K562 (cell line): ENCODE measurements around the gene PLXNB2. TPM values are rescaled to one million over a fixed set of nuclear protein-coding genes. Genes with fewer than 3 reads are reported as not detected.
A peak's percentile ranks its signal among the peaks of the same experiment; 100 is the strongest.

ENCODE experiments used
- AFF4 ChIP-seq: sonication (generic); formaldehyde crosslinking; IDR thresholded peaks from 2 replicates; pipeline ENCODE4 v1.8.0; 2023; ENCODE audit warnings: mild to moderate bottlenecking, missing genetic modification reagents
- LCOR ChIP-seq: sonication (generic); formaldehyde crosslinking; IDR thresholded peaks from 2 replicates; pipeline ENCODE4 v1.8.0; 2022; ENCODE audit warnings: mild to moderate bottlenecking, missing genetic modification reagents
- NRF1 ChIP-seq, 2 experiments: fragments of 450-650 bp; IDR thresholded peaks in 1 of 2; conservative IDR thresholded peaks in 1 of 2; 2 replicates each; pipeline ENCODE4 v1.6.1; 2014; ENCODE audit warnings: mild to moderate bottlenecking in 2 of 2
- PRDM10 ChIP-seq: fragments of 450-650 bp; IDR thresholded peaks from 2 replicates; pipeline ENCODE4 v1.6.1; 2018; ENCODE audit not compliant: partially characterized antibody
- RAD21 ChIP-seq, 2 experiments: fragments of 250-450 bp in 1 of 2; fragments of 450-650 bp in 1 of 2; sonication (Bioruptor Pico) in 1 of 2; formaldehyde crosslinking in 1 of 2; IDR thresholded peaks in 1 of 2; conservative IDR thresholded peaks in 1 of 2; 2 replicates each; pipeline versions ENCODE4 v1.4.0 to v1.8.0; 2020 to 2022; ENCODE audit warnings: mild to moderate bottlenecking in 2 of 2, moderate library complexity in 1 of 2
- RBBP5 ChIP-seq: fragments of 200-600 bp; sonication (generic); IDR thresholded peaks from 2 replicates; pipeline ENCODE4 v1.6.1; 2012; ENCODE audit warnings: borderline replicate concordance, mild to moderate bottlenecking, low read length, control low read depth, inconsistent platforms; ENCODE audit not compliant: insufficient read depth, poor library complexity, severe bottlenecking
- RBM22 ChIP-seq: fragments of 200-400 bp; formaldehyde crosslinking; IDR thresholded peaks from 2 replicates; pipeline ENCODE4 v1.6.1; 2018; ENCODE audit warnings: low read length, low read depth; ENCODE audit not compliant: poor library complexity, severe bottlenecking
- TAF1 ChIP-seq: IDR thresholded peaks from 2 replicates; pipeline ENCODE4 v1.6.1; 2011; ENCODE audit warnings: mild to moderate bottlenecking, low read length, moderate library complexity; ENCODE audit not compliant: insufficient read depth, control insufficient read depth, severe bottlenecking; ENCODE audit errors: extremely low read depth
- ZNF184 ChIP-seq: sonication (generic); formaldehyde crosslinking; IDR thresholded peaks from 2 replicates; pipeline ENCODE4 v1.5.0; 2020; ENCODE audit warnings: missing genetic modification reagents
- ZNF655 ChIP-seq: fragments of 250-450 bp; sonication (Bioruptor Pico); IDR thresholded peaks from 2 replicates; pipeline ENCODE4 v1.5.0; 2021
- polyA plus RNA-seq, 8 experiments: library from polyadenylated mRNA; depleted of rRNA in 4 of 8; stranded (reverse) in 5 of 8; unstranded in 3 of 8; fragments of >200 nt; fragmentation: Nextera tagmentation in 2 of 8; fragmentation: Illumina TruSeq in 1 of 8; extraction: Ambion mirVana in 2 of 8; extraction: Trizol in 1 of 8; gene quantifications; 2 replicates each; pipeline versions ENCODE4 v1.2.1 to v1.2.3, GENCODE V29; 2011 to 2014; ENCODE audit warnings: inconsistent platforms in 1 of 8, missing spikeins in 1 of 8
- total RNA-seq, 7 experiments: library from RNA; depleted of rRNA in 6 of 7; stranded (reverse); fragments of >200 nt in 6 of 7; fragmentation: Illumina TruSeq in 2 of 7; extraction: Trizol in 2 of 7; gene quantifications; 2 replicates each; pipeline versions ENCODE4 v1.2.1 to v1.2.3, GENCODE V29; 2011 to 2021; ENCODE audit warnings: low replicate concordance in 1 of 7
- TF ChIP-seq, protein P1 (sequence below): fragments of 450-650 bp; IDR thresholded peaks from 2 replicates; pipeline ENCODE4 v1.6.1; 2016; ENCODE audit warnings: borderline replicate concordance
- TF ChIP-seq, protein P2 (sequence below): sonication (generic); formaldehyde crosslinking; IDR thresholded peaks from 2 replicates; pipeline ENCODE4 v1.8.1; 2023; ENCODE audit warnings: mild to moderate bottlenecking, missing genetic modification reagents, moderate library complexity

The PLXNB2 gene
- total and polyA plus RNA-seq, 9 of the 15 experiments (the other 6 are each of a cell fraction or from before 2014, with no cell fraction given) = 0.15 to 45.1 (median 13.6) TPM

GRCh38 chr22:50270666-50271394, 36.6 kb downstream of the PLXNB2 start (continued):
- TF ChIP-seq LCOR = peak; percentile 51; the same call in 1 of the 2 replicates
- TF ChIP-seq AFF4 (CRISPR knock-in tag) = 0 out of 2 replicates have a peak, but pooled peaks have one; percentile 54
- TF ChIP-seq, protein P1, sequence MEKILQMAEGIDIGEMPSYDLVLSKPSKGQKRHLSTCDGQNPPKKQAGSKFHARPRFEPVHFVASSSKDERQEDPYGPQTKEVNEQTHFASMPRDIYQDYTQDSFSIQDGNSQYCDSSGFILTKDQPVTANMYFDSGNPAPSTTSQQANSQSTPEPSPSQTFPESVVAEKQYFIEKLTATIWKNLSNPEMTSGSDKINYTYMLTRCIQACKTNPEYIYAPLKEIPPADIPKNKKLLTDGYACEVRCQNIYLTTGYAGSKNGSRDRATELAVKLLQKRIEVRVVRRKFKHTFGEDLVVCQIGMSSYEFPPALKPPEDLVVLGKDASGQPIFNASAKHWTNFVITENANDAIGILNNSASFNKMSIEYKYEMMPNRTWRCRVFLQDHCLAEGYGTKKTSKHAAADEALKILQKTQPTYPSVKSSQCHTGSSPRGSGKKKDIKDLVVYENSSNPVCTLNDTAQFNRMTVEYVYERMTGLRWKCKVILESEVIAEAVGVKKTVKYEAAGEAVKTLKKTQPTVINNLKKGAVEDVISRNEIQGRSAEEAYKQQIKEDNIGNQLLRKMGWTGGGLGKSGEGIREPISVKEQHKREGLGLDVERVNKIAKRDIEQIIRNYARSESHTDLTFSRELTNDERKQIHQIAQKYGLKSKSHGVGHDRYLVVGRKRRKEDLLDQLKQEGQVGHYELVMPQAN = peak; percentile 63; the same call in 1 of the 2 replicates
- peak; percentile 64 to 70 for TF ChIP-seq NRF1 (conservative IDR thresholded peaks at IDR 0.05 in 1 of 2, IDR thresholded peaks at IDR 0.05 in 1 of 2)
- no peak for TF ChIP-seq ZNF184 (CRISPR knock-in tag)
- TF ChIP-seq ZNF655 (CRISPR knock-in tag) = no peak
- peak; percentile 28 for TF ChIP-seq PRDM10
- TF ChIP-seq, protein P2, sequence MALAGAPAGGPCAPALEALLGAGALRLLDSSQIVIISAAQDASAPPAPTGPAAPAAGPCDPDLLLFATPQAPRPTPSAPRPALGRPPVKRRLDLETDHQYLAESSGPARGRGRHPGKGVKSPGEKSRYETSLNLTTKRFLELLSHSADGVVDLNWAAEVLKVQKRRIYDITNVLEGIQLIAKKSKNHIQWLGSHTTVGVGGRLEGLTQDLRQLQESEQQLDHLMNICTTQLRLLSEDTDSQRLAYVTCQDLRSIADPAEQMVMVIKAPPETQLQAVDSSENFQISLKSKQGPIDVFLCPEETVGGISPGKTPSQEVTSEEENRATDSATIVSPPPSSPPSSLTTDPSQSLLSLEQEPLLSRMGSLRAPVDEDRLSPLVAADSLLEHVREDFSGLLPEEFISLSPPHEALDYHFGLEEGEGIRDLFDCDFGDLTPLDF = no peak
- no peak for TF ChIP-seq RAD21 (CRISPR knock-in tag; conservative IDR thresholded peaks at IDR 0.05 in 1 of 2, IDR thresholded peaks at IDR 0.05 in 1 of 2)
- no peak for TF ChIP-seq TAF1
- no peak for TF ChIP-seq RBBP5
- TF ChIP-seq RBM22 = no peak
